Activated CD8-positive, alpha-beta memory T cell treated with anti-CD3 and anti-CD28 coated beads, Interleukin-2, amount 10 ng/mL, durations not matched to agents 7 days and 5 days (primary cell): ENCODE results near the gene PORCN. TPM values are rescaled to one million over a fixed set of nuclear protein-coding genes. Genes with fewer than 3 reads are reported as not detected.
"Not testable (repeated sequence)": the region's sequence is repeated elsewhere in the genome, so short reads cannot be mapped to it uniquely, and the experiment has no call there.

Experiments
- ATAC-seq: fragments of 150-1000 bp; cut with Tn5 transposase; one replicate; pipeline ENCODE4 v1.10.0; 2021; ENCODE audit warnings: moderate library complexity
- CTCF ChIA-PET: fragments of 350-600 bp; sonication (Branson Sonifier 250); formaldehyde crosslinking; loops from one replicate; lab custom pipeline; 2021; ENCODE audit warnings: antibody characterized with exemption; lab: Charles Lee
- DNase-seq: peaks from one replicate; pipeline ENCODE4 v3.0.0-alpha.2; 2020
- H3K27ac Mint-ChIP-seq: one replicate; pipeline ENCODE4 v1.8.0; 2021; ENCODE audit warnings: mild to moderate bottlenecking, mixed read lengths
- H3K27me3 Mint-ChIP-seq: one replicate; pipeline ENCODE4 v1.8.0; 2021; ENCODE audit warnings: mixed read lengths
- H3K36me3 Mint-ChIP-seq: one replicate; pipeline ENCODE4 v1.8.0; 2021; ENCODE audit warnings: mild to moderate bottlenecking, mixed read lengths
- H3K4me1 Mint-ChIP-seq: one replicate; pipeline ENCODE4 v1.8.0; 2021; ENCODE audit warnings: mixed read lengths
- H3K4me3 Mint-ChIP-seq: one replicate; pipeline ENCODE4 v1.8.0; 2021; ENCODE audit warnings: mild to moderate bottlenecking, moderate library complexity, mixed read lengths
- H3K9me3 Mint-ChIP-seq: one replicate; pipeline ENCODE4 v1.8.0; 2022; ENCODE audit warnings: low read depth, mixed read lengths
- total RNA-seq, 2 experiments: library from RNA; stranded (reverse); gene quantifications; one replicate each; pipeline ENCODE4 v1.2.3, GENCODE V29; 2021

PORCN gene
- total RNA-seq, 2 experiments from 2014 or later: 22.4 to 25.7 TPM

DNA sequence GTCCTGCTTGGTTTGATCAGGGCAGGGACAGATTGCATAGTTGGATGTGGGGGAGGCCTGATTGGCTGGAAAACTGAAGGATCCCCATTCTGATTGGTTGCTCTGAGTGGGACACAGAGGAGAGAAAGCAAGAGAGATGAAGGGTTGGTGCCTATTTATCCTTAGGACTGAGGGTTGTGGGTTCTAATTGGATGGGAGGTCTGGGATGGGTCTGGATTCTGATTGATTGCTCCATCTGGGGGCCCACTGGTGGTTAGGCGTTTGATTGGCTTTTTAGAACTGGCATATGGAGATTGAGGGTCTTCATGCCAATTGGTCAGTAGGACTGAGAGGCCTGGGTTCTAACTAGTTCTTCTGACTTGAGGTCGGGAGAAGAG lies 12.2 kb downstream of the PORCN start:
- no peaks in the 10 kb centered on the region for H3K27me3 Mint-ChIP-seq
- peak overlapping the region; percentile 93 for H3K27ac Mint-ChIP-seq
- DNase-seq (peak; percentile 58), ATAC-seq (peak; percentile 15)
- no peaks in the 10 kb centered on the region for H3K9me3 Mint-ChIP-seq
- CTCF ChIA-PET: no interaction called here
- H3K36me3 Mint-ChIP-seq: peaks cover 25% of the 10 kb centered on the region
- H3K4me1 Mint-ChIP-seq: peaks cover 41% of the 10 kb centered on the region
- peak overlapping the region; percentile 93 for H3K4me3 Mint-ChIP-seq

DNA sequence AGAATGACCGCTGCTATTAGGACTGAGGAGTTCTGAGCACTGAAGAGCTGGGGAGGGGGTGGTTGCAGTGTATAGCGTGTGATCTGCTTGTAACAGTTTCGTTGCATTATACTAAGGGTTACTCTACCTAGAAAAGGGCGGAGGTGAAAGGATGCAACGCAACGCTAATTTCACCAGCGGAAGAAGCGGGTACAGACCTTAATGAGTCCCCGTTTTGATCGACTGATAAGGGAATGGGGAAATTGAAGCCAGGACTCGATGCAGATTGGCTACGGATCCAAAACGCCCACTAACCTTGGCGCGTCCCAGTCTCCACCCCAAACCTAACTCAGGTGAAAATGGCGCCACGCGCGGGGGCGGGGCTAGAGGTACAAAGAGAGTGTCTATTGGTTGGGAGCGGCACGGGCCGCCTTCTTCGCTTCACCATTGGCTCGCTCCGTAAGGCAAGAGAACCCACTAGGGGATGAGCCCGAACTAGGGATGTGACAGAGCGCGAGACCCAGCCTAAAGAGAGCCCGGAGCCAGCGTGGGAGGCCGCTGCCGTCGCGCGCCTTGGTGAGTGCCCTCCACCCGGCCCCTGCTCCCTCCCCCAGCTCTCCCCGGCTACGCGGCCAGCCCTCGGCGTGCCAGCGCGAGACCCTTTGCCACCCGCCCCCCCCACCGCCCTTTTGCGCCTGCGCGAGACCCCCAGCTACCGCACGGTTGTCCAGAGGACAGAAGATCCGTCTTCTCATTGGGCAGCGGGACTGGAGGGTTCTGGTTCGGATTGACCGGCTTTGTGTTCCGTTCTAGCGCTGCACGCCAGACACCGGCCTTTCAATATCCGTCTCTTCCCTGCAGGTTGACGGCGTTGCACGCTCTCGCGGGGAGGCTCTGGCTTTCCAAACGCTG lies 12.8 kb downstream of the PORCN start, which contains the start of gene EBP:
TSS of gene EBP (plus strand) at position 456 of the 891 bp plus-strand sequence. CDS start 1,964 bp downstream, outside the sequence.
- CTCF ChIA-PET: interaction anchor here (2.0 kb wide), 1 partner anchor 18 kb away, joined by 6 read pairs; the partner anchor contains the start of gene TBC1D25
- peak; percentile 93 for ATAC-seq

DNA sequence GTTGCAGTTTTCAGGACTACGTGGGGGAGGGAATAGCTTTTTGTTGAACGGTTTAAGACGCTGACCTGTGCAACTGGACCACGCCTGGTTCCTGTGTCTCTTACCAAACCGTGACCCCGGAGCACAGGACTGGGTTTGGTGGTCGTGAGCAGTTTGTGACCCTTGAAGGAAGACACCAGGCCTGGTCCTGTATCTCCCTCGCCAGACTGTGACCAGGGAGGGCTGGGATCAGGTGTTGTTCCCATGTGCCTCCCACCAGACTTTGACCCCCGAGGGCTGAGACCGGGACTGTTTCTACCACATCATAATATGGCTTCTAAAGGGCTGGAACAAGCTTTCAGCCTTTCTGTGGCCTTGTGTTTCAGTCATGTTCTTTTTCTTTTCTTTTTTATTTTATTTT lies 13.5 kb downstream of the PORCN start:
- peak overlapping the region; percentile 93 for H3K4me3 Mint-ChIP-seq
- CTCF ChIA-PET: interaction anchor here (2.0 kb wide), 1 partner anchor 17 kb away, joined by 6 read pairs; the partner anchor contains the start of gene TBC1D25
- no peak for DNase-seq

More for the DNA sequence above, 12.8 kb downstream of the PORCN start, which contains the start of gene EBP:
- Mint-ChIP-seq H3K36me3 (peaks cover 25% of the 10 kb centered on the region), H3K4me1 (peaks cover 43% of the 10 kb centered on the region), H3K27me3 (no peaks in the 10 kb centered on the region), H3K27ac (peak within 1 kb of the TSS; percentile 93), H3K4me3 (peak within 1 kb of the TSS; percentile 93), H3K9me3 (no peaks in the 10 kb centered on the region)
- peak; percentile 97 for DNase-seq

DNA sequence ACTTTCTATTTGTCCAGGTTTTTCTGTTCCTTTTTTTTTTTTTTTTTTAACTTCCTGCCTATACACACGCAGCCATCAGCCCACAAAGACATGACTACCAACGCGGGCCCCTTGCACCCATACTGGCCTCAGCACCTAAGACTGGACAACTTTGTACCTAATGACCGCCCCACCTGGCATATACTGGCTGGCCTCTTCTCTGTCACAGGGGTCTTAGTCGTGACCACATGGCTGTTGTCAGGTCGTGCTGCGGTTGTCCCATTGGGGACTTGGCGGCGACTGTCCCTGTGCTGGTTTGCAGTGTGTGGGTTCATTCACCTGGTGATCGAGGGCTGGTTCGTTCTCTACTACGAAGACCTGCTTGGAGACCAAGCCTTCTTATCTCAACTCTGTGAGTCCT lies 14.9 kb downstream of the PORCN start:
- Mint-ChIP-seq H3K4me3 (peak overlapping the region; percentile 93), H3K9me3 (no peaks in the 10 kb centered on the region), H3K27me3 (no peaks in the 10 kb centered on the region), H3K4me1 (peaks cover 46% of the 10 kb centered on the region), H3K27ac (peak overlapping the region; percentile 61), H3K36me3 (peaks cover 43% of the 10 kb centered on the region)
- CTCF ChIA-PET: no interaction called here
- ATAC-seq: no peak
- DNase-seq: no peak

More for the DNA sequence above, 13.5 kb downstream of the PORCN start:
- no peaks in the 10 kb centered on the region for H3K27me3 Mint-ChIP-seq
- ATAC-seq: no peak
- H3K4me1 Mint-ChIP-seq: peaks cover 39% of the 10 kb centered on the region
- H3K27ac Mint-ChIP-seq: peak overlapping the region; percentile 93
- H3K36me3 Mint-ChIP-seq: peaks cover 29% of the 10 kb centered on the region
- H3K9me3 Mint-ChIP-seq: no peaks in the 10 kb centered on the region

DNA sequence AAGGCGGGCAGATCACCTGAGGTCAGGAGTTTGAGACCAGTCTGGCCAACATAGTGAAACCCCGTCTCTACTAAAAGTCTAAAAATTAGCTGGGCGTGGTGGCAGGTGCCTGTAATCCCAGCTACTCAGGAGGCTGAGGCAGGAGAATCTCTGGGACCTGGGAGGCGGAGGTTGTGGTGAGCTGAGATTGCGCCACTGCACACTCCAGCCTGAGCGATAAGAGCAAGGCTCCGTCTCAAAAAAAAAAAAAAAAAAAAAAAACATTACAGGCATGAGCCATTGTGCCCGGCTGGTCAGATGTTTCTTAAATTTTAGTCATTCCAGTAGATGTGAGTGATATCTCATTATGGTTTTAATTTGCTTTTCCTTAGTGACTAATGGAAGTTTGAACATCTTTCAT lies 17.1 kb downstream of the PORCN start:
- H3K9me3 Mint-ChIP-seq, H3K27me3 Mint-ChIP-seq, ATAC-seq, H3K27ac Mint-ChIP-seq, DNase-seq: not testable (repeated sequence)
- H3K4me1 Mint-ChIP-seq: peaks cover 37% of the 10 kb centered on the region
- CTCF ChIA-PET: interaction anchor here (2.6 kb wide), 1 partner anchor 14 kb away, joined by 8 read pairs; the partner anchor contains the start of gene TBC1D25
- H3K36me3 Mint-ChIP-seq: peaks cover 41% of the 10 kb centered on the region
- peak overlapping the region; percentile 15 for H3K4me3 Mint-ChIP-seq

DNA sequence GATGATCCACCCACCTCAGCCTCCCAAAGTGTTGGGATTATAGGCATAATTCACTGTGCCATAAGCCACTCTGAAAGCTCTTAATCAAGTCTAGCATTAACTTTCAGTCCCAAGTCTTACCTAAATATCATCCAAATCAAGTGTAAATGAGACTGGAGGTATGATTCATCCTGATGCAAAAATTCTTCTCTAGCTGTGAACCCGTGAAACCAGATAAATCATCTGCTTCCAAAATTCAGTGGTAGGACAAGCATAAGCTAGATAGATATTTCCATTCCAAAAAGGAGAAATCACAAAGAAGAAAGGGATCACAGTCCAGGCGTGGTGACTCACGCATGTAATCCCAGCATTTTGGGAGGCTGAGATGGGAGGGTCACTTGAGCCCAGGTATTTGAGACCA lies 21.9 kb downstream of the PORCN start:
- Mint-ChIP-seq H3K4me3 (no peak overlapping the region), H3K27ac (peak overlapping the region; percentile 83), H3K4me1 (peaks cover 42% of the 10 kb centered on the region), H3K9me3 (no peaks in the 10 kb centered on the region), H3K27me3 (no peaks in the 10 kb centered on the region), H3K36me3 (peaks cover 34% of the 10 kb centered on the region)
- no peak for ATAC-seq
- no peak for DNase-seq
- CTCF ChIA-PET: interaction anchor here (1.3 kb wide), 1 partner anchor 20 kb away, joined by 3 read pairs; no protein-coding TSS in a partner anchor

DNA sequence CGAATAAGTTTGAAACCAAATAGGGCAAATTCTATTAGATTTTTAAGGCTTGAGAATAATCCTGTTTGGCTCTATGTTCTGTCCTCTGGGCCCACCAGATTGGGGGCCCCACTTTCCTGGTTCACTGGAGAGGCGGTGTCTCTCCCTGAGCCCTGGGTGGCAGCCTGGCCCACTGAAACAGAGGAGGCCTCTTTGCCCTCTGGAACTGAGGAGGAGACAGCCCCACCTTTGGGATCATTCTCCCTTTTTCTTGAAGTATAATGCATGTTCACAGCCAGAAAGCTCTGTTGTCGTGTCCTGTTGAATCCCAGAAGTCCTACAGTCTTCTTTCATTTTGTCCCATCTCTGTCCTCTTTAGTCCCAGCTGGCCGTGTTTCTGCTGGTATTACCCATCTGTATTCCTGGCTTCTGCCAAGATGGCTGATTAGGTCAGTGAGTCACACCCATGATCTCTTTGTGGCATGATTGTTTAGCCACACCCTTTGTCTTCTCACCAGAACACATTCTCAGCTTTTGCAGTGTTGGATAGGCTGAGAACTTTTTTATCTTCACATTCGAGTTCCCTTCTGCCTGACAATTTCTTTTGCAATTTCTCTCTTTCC lies 22.7 kb downstream of the PORCN start:
- no peak overlapping the region for H3K4me3 Mint-ChIP-seq
- H3K9me3 Mint-ChIP-seq: no peaks in the 10 kb centered on the region
- CTCF ChIA-PET: interaction anchor here (1.3 kb wide), 1 partner anchor 21 kb away, joined by 3 read pairs; no protein-coding TSS in a partner anchor
- H3K27me3 Mint-ChIP-seq: no peaks in the 10 kb centered on the region
- H3K36me3 Mint-ChIP-seq: peaks cover 29% of the 10 kb centered on the region
- ATAC-seq: peak; percentile 74
- peaks cover 38% of the 10 kb centered on the region for H3K4me1 Mint-ChIP-seq
- peak; percentile 46 for DNase-seq
- peak overlapping the region; percentile 83 for H3K27ac Mint-ChIP-seq

DNA sequence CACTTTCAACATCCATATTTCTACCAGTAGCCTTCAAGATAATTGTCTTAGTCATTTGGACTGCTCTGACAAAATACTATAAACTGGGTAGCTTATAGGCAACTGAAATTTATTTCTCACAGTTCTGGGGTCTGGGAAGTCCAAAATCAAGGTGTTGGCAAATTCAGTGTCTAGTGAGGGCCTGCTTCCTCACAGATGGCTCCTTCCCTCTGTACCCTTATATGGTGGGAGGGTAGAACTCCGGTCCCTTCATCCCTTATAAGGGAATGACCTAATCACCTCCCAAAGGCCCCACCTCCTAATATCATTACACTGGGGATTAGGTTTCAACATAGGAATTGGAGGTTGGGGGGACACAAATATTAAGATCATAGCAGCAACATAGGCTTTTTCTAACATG lies 23.4 kb downstream of the PORCN start:
- H3K27ac Mint-ChIP-seq: peak overlapping the region; percentile 83
- no peaks in the 10 kb centered on the region for H3K27me3 Mint-ChIP-seq
- DNase-seq (no peak), ATAC-seq (no peak)
- peaks cover 33% of the 10 kb centered on the region for H3K4me1 Mint-ChIP-seq
- CTCF ChIA-PET: no interaction called here
- no peaks in the 10 kb centered on the region for H3K9me3 Mint-ChIP-seq
- H3K36me3 Mint-ChIP-seq: peaks cover 24% of the 10 kb centered on the region
- H3K4me3 Mint-ChIP-seq: no peak overlapping the region

DNA sequence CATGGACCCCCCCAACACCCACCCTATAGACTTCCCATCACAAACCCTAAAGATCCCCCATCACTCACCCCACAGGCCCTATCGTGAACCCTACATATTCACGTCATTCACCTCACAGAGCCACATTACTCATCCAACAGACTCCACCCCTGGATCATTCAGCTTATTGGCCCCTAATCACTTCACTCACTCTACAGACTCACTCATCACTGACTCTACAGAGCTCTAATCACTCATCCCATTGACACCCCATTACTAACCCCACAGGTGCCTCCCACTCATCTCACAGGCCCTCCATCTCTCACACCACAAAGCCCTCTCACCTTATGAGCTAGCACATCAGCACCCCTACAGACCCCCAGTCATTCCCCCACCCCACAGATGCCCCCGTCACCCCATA lies 24.4 kb downstream of the PORCN start:
- H3K27ac Mint-ChIP-seq: peak overlapping the region; percentile 5
- no peak for ATAC-seq

DNA sequence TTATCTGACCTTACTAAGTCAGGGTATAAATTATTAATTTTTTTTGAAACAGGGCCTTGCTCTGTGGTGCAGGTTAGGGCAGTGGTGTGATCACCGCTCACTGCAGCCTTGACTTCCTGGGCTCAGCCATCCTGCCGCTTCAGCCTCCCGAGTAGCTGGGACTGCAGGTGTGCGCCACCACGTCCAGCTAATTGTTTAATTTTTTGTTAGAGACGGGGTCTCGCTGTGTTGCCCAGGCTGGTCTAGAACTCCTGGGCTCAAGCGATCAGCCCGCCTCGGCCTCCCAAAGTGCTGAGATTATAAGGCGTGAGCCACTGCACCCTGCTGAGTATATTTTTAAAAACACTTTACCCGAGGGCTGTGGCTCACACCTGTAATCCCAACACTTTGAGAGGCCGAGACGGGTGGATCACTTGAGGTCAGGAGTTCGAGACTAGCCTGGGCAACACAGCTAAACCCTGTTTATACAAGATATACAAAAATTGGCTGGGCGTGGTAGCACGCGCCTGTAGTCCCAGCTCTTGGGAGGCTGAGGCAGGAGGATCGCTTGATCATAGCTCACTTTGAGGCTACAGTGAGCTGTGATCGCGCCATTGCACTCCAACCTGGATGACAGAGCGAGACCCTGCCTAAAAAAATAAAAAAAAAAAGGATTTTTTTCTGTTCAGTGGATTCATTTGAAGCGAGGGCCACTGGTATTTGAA lies 30.0 kb downstream of the PORCN start:
- no peak for DNase-seq
- Mint-ChIP-seq H3K27ac (peak overlapping the region; percentile 98), H3K4me1 (peaks cover 28% of the 10 kb centered on the region), H3K4me3 (peak overlapping the region; percentile 83), H3K27me3 (no peaks in the 10 kb centered on the region), H3K36me3 (peaks cover 12% of the 10 kb centered on the region), H3K9me3 (no peaks in the 10 kb centered on the region)
- ATAC-seq: no peak
- CTCF ChIA-PET: interaction anchor here (0.7 to 2.3 kb wide), 14 partner anchors 13 to 373 kb away, joined by 3 to 16 read pairs (median 4); partner anchors contain the start of genes EBP, FTSJ1, PORCN and RBM3

More for the DNA sequence above, 24.4 kb downstream of the PORCN start:
- Mint-ChIP-seq H3K4me1 (peaks cover 31% of the 10 kb centered on the region), H3K9me3 (no peaks in the 10 kb centered on the region), H3K36me3 (peaks cover 15% of the 10 kb centered on the region), H3K4me3 (no peak overlapping the region), H3K27me3 (no peaks in the 10 kb centered on the region)
- DNase-seq: no peak
- CTCF ChIA-PET: no interaction called here

DNA sequence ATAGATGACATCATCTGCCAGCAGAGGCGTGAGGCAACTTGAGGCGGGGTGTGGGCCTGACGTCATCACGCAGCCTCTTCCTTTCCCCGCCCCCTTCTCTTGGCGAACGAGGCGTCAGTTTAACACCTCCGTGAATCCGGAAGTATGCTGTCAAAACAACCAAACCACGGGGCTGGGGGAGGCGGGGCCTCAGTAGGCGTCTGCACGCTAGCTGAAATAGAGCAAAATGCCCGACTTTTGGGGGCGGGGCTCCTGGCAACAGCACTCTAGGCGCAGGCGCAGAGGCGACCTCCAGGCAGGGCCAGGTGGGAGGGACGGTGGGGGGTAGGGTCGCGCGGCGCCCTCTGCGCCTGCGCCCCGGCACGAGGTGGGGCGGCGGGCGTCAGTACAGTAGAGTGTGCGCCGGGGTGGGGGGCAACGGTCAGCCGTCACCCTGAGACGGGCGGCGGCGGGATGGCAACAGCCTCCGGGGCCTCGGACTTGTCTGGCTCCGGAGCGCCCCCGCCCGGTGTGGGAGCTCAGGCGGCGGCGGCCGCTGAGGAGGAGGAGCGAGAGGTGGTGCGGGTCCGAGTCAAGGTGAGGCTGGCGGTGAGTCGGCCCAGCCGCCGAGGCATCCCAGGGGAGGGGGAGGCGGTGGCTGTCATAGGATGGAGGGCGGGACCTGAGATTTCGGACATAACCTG lies 30.7 kb downstream of the PORCN start, which contains the start of gene TBC1D25:
TSS of gene TBC1D25 (plus strand) at position 370 of the 683 bp plus-strand sequence. CDS start at position 454, 84 bp downstream.
- no peaks in the 10 kb centered on the region for H3K27me3 Mint-ChIP-seq
- ATAC-seq (peak; percentile 79), DNase-seq (peak; percentile 99)
- no peaks in the 10 kb centered on the region for H3K9me3 Mint-ChIP-seq
- CTCF ChIA-PET: interaction anchor here (0.5 to 2.3 kb wide), 20 partner anchors 9 to 541 kb away, joined by 3 to 16 read pairs (median 4); partner anchors contain the start of genes EBP, FTSJ1, PORCN and RBM3
- peaks cover 25% of the 10 kb centered on the region for H3K4me1 Mint-ChIP-seq
- H3K4me3 Mint-ChIP-seq: peak within 1 kb of the TSS; percentile 83
- peaks cover 14% of the 10 kb centered on the region for H3K36me3 Mint-ChIP-seq
- peak within 1 kb of the TSS; percentile 98 for H3K27ac Mint-ChIP-seq

DNA sequence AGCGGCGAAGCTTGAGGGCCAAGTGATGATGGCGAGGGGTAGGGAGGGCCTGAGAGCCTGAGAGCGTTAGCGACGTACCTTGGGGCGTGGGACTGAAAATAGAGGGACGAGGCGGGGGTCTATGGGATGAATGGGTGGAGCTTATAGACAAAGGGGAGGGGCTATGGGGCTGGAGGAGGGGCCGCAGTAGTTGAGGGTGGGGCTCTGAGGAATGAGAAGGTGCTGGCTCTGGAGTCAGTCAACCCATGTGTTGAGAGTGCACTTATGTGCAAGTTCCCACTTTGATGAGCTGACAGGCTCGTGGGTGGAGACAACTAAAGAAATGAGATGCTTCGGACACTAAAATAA lies 31.2 kb downstream of the PORCN start:
- ATAC-seq: peak; percentile 60
- CTCF ChIA-PET: interaction anchor here (0.5 to 2.3 kb wide), 17 partner anchors 8 to 540 kb away, joined by 3 to 16 read pairs (median 4); partner anchors contain the start of genes EBP, FTSJ1, PORCN and RBM3
- H3K4me3 Mint-ChIP-seq: peak overlapping the region; percentile 83

More for the DNA sequence above, 31.2 kb downstream of the PORCN start:
- Mint-ChIP-seq H3K4me1 (peaks cover 25% of the 10 kb centered on the region), H3K36me3 (peaks cover 16% of the 10 kb centered on the region), H3K27ac (peak overlapping the region; percentile 98), H3K9me3 (no peaks in the 10 kb centered on the region), H3K27me3 (no peaks in the 10 kb centered on the region)
- peak; percentile 74 for DNase-seq
